GM19397 (cell line): ENCODE results near the gene DAPP1.
"Not testable (repeated sequence)": the region's sequence is repeated elsewhere in the genome, so short reads cannot be mapped to it uniquely, and the experiment has no call there.

Experiments
- ATAC-seq: cut with Tn5 transposase; IDR thresholded peaks from one replicate; pipeline ENCODE4 v1.9.1; 2021; ENCODE audit warnings: mild to moderate bottlenecking, moderate library complexity; ENCODE audit not compliant: unreplicated experiment

DAPP1 gene, protein sequence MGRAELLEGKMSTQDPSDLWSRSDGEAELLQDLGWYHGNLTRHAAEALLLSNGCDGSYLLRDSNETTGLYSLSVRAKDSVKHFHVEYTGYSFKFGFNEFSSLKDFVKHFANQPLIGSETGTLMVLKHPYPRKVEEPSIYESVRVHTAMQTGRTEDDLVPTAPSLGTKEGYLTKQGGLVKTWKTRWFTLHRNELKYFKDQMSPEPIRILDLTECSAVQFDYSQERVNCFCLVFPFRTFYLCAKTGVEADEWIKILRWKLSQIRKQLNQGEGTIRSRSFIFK

DNA sequence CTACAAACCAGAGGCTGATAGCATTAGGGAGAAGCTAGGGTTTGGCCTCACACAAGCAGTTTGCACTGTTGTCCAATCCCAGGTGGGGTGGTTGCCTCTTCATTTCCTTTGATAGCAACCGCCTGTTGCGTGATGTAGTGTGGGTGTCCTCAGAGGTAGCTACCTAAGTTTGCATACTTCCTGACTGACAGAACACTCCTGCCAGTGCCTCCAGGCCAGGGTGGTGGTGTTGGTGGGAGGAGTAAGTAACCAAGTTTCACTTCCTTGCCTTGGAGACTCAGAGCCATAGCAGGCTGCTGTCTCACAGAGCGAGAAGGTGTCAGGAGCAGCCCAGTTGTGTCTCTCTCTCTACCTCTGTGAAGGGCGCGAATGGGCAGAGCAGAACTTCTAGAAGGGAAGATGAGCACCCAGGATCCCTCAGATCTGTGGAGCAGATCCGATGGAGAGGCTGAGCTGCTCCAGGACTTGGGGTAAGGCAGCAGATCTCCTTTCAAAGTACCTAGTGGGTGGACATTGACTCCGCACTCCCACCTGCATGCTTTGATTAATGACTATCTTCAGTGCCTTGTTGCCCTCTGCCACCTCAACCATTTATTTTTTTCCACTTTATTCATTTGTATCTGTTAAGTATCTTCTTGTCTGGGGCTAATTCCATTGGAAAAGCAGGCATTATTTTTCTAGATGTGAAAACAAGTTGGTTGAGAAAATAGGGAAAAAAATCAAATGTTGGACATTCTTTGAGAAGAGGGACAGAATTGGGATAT lies at the start of gene DAPP1:
Gene DAPP1 (plus strand): TSS at position 283 of the 764 bp plus-strand sequence. CDS start 87 bp downstream, at position 370.
- peak; percentile 98 for ATAC-seq

DNA sequence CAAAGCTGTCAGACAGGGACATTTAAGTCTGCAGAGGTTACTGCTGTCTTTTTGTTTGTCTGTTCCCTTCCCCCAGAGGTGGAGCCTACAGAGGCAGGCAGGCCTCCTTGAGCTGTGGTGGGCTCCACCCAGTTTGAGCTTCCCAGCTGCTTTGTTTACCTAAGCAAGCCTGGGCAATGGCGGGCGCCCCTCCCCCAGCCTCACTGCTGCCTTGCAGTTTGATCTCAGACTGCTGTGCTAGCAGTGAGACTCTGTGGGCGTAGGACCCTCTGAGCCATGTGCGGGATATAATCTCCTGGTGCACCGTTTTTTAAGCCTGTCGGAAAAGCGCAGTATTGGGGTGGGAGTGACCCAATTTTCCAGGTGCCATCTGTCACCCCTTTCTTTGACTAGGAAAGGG lies 45.8 kb upstream of the DAPP1 start:
- ATAC-seq, result not testable (repeated sequence)

GRCh38 chr4:99783940-99784339 lies 32.7 kb upstream of the DAPP1 start:
- ATAC-seq, result no peak

GRCh38 chr4:99784842-99785241 lies 31.8 kb upstream of the DAPP1 start:
- ATAC-seq, result no peak

GRCh38 chr4:99790796-99791617 lies 25.6 kb upstream of the DAPP1 start:
- no peak for ATAC-seq

GRCh38 chr4:99800332-99801004 lies 16.2 kb upstream of the DAPP1 start:
- ATAC-seq, result no peak

- ATAC-seq, result no peak
Measured at GRCh38 chr4:99801005-99801699, 15.5 kb upstream of the DAPP1 start.

GRCh38 chr4:99803566-99804101 lies 13.0 kb upstream of the DAPP1 start:
- ATAC-seq, result no peak

- ATAC-seq, result no peak
Measured at GRCh38 chr4:99806545-99806944, 10.1 kb upstream of the DAPP1 start.

- no peak for ATAC-seq
Measured at GRCh38 chr4:99807666-99808065, 9.0 kb upstream of the DAPP1 start.

GRCh38 chr4:99808260-99808857 lies 8.3 kb upstream of the DAPP1 start:
- peak; percentile 87 for ATAC-seq

- peak; percentile 38 for ATAC-seq
Measured at GRCh38 chr4:99809326-99809725, 7.3 kb upstream of the DAPP1 start.

DNA sequence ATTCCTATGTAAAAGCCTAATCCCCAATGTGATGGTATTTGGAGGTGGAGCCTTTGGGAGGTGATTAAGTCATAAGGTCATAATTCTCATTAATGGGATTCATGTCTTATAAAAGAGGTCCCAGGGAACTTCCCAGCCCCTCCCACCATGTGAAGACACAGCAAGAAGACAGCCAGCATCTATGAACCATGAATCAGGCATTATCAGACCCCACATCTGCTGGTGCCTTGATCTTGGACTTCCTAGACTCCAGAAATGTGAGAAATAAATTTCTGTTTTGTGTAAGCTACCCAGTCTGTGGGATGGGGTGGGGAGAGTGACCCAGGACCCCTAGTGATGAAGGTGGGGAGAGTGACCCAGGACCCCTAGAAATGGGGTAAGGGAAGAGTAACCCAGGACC lies 6.1 kb upstream of the DAPP1 start:
- ATAC-seq, result no peak

GRCh38 chr4:99811117-99811516 lies 5.5 kb upstream of the DAPP1 start:
- ATAC-seq, result no peak

GRCh38 chr4:99811850-99812249 lies 4.8 kb upstream of the DAPP1 start:
- no peak for ATAC-seq

DNA sequence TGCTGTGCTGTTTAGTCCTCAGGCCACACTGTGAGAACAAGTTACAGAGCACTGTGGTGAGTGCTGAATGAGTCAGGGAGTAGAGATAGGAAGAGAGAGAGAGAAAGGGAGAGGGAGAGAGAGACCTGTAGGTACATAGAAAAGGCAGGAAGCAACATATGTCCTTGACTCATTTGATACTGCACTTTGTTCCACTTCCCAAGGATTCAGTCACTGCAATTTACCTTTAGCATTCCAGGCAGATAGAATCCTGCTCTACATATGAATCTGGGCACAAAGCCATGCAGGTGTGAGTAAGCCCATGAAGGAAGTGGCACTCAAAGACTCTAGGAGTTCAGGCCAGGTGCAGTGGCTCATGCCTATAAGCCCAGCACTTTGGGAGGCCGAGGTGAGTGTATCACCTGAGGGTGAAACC lies 1.0 kb upstream of the DAPP1 start:
- no peak for ATAC-seq

DNA sequence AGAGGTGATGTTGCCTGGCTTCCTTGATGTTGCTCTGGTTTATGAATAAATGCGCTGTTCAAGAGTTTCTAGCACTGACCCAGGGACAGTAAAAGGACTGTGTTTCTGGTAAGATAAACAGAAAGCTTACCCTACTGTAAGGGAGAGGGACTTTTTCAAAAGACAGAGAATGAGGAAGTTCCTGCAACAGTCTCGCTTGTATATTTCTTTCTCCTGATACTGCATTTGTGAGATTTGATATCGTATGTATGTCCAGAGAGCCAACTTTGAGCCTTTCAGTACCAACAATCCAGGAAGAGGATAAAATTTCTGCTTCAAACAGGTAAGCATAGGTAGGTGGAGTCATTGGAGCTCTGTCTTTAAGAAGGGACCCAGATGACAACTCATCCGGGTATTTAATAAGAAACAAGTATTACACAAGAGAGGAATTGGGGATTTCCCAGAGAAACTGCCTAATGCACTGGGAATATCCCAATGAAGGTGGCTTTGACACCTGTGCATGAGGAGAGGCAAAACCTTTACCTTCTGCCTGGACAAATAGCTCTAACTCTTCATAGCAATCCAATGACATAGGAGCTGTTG lies 773 bp downstream of the DAPP1 start:
- no peak for ATAC-seq

GRCh38 chr4:99818661-99819060 lies 2.0 kb downstream of the DAPP1 start:
- no peak for ATAC-seq

DNA sequence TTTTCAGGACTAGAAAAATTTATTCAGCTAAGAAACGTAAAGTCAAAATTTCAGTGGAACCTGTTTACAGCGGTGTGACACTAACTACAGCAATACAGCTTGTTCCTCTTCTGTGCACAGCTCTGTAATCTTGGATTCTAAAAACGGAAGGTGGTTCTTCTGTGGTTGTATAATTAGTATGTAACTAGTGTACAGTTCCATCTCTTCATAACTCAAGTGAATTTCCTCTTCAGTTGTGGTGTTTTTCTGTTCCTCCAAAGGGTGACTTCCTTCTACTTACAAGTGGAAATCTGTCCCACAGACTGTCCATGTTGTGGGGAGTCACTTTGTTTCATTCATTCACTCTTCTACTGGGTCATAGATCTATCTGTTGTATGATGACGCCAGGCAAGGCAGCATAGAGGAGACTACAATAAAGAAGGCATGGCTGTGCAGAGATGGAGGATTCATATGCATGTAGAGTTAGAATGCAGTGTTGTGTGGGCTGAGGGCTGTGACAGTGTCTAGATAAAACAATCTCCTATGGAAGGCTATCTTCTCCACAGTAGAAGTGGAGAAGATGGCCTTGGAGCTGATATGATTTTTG lies 5.4 kb downstream of the DAPP1 start:
- peak; percentile 88 for ATAC-seq
